Left lung (tissue), 10 donors: ENCODE data around the gene ENTPD1. TPM values are rescaled to one million over a fixed set of nuclear protein-coding genes. Genes with fewer than 3 reads are reported as not detected.

Experiments used
- ATAC-seq: fragments of 200-7000 bp; cut with Tn5 transposase; one replicate; pipeline ENCODE4 v1.9.1; 2020; ENCODE audit warnings: moderate library complexity
- DNase-seq, 4 donors: peaks; one replicate each; pipeline ENCODE4 v3.0.0-alpha.2; 2013 to 2020
- H3K27ac ChIP-seq, 2 donors: fragments of 200-600 bp; sonication (generic) in 1 of 2; one replicate each; pipeline versions ENCODE4 v1.5.0 to v1.8.0; 2020 to 2021
- H3K27me3 ChIP-seq, 2 donors: fragments of 200-600 bp; sonication (generic) in 1 of 2; one replicate each; pipeline versions ENCODE4 v1.5.0 to v1.8.0; 2020 to 2021
- H3K36me3 ChIP-seq, 2 donors: fragments of 200-600 bp; sonication (generic) in 1 of 2; one replicate each; pipeline versions ENCODE4 v1.5.0 to v1.8.0; 2020 to 2021
- H3K4me1 ChIP-seq, 2 donors: fragments of 200-600 bp; one replicate each; pipeline ENCODE4 v1.8.0; 2021
- H3K4me3 ChIP-seq, 2 donors: fragments of 200-600 bp; sonication (generic) in 1 of 2; one replicate each; pipeline versions ENCODE4 v1.5.0 to v1.8.0; 2020 to 2021; ENCODE audit warnings: mild to moderate bottlenecking in 1 of 2
- H3K9me3 ChIP-seq, 2 donors: fragments of 200-600 bp; sonication (generic) in 1 of 2; one replicate each; pipeline versions ENCODE4 v1.5.0 to v1.8.0; 2020 to 2021
- intact Hi-C, 2 donors: fragments of 100-400 bp; cut with DNase I; formaldehyde crosslinking; loops; one replicate each; pipeline versions ENCODE4 v1.11.2 to v1.14.2; 2022
- polyA plus RNA-seq, 6 donors: library from polyadenylated mRNA; unstranded; fragments of 120-200 nt; gene quantifications; one replicate each; pipeline ENCODE4 v1.2.1, GENCODE V29; 2013; ENCODE audit not compliant: insufficient read length in 6 of 6
- total RNA-seq, 2 donors: library from RNA; stranded (reverse); fragmentation: NEBNext Ultra II Directional; extraction: Animal tissue kit (Norgen Biotek cat#: 25700); gene quantifications; one replicate each; pipeline ENCODE4 v1.2.1, GENCODE V29; 2021
- TF ChIP-seq, protein P1 (sequence below), 2 donors: fragments of 200-600 bp; sonication (generic) in 1 of 2; IDR thresholded peaks; one replicate each; pipeline versions ENCODE4 v1.5.0 to v1.8.0; 2021; ENCODE audit warnings: antibody characterized with exemption in 2 of 2
- donor health status: DM: no; HTN: yes; CAD: no.
- donor health status: DM: no; HTN: no; CAD: no.

The ENTPD1 gene
- total and polyA plus RNA-seq, 8 donors = 20.2 to 37.6 (median 24.5) TPM

DNA sequence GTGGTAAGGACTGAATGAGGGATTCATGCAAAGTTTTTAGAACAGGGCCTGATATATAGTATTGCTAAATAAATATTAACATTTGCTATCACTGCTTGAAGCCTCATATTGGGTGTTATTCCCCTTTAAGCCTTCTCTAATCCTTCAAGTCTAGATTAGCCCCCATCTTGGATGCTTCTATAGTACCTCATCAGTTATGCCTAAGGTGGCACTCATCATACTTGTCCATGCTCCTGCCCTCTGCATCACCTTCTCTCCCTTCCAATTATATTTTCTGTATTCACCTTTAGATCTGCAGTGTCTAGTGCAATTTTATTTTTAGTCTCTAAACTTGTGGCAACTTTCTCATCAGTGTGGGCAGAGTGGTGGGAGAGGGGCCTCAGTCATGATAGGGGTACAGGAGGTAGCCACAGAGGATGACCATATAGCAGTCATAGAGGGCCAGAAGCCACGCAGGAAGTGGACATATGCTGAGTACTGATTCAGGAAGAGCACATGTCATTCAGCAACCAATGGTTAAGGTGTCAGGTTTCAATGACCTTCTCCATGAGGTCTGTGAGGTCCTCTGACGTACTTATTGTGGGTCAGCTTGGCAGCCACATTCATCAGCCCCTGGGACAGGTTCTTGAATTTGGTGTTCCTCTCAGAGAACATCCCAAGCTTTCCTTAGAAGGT lies 2.5 kb downstream of the ENTPD1 start:
- Histone ChIP-seq H3K36me3 (no peaks in the 10 kb centered on the region), H3K9me3 (no peaks in the 10 kb centered on the region), H3K4me1 (peaks cover 0 to 58% of the 10 kb centered on the region in 2 donors), H3K27me3 (no peaks in the 10 kb centered on the region), H3K27ac (peak overlapping the region; percentile 44 to 91), H3K4me3 (no peak overlapping the region)
- intact Hi-C loops = no loop called here
- TF ChIP-seq, protein P1, sequence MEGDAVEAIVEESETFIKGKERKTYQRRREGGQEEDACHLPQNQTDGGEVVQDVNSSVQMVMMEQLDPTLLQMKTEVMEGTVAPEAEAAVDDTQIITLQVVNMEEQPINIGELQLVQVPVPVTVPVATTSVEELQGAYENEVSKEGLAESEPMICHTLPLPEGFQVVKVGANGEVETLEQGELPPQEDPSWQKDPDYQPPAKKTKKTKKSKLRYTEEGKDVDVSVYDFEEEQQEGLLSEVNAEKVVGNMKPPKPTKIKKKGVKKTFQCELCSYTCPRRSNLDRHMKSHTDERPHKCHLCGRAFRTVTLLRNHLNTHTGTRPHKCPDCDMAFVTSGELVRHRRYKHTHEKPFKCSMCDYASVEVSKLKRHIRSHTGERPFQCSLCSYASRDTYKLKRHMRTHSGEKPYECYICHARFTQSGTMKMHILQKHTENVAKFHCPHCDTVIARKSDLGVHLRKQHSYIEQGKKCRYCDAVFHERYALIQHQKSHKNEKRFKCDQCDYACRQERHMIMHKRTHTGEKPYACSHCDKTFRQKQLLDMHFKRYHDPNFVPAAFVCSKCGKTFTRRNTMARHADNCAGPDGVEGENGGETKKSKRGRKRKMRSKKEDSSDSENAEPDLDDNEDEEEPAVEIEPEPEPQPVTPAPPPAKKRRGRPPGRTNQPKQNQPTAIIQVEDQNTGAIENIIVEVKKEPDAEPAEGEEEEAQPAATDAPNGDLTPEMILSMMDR (IDR thresholded peaks at IDR 0.05) = no peak
- no peak for ATAC-seq
- no peak for DNase-seq

DNA sequence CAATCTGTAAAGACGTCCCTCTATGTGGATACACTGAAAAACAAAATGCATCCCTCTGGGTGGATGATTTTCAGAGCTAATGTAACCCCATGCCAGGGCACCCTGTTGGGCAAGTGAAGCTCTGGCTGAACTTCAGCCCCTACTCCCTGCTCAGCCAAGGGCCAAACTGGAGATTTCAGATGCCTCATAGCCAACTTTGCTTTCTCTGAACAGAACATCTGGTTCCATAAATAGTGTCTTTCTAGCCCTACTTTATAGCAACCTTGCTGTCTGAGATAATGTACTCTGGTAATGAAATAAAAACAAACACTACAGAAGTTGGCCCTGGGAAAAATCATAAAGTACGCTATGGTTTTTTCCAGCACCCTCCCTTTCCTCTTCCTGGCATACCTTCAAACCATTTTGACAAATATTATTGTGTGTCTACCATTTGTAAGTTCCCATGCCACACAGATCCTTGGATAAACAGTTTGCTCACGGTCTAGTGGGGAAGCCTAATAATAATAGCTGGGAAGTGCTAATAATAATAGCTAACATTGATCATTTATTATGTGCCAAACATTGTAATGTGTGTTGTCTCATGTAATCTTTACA lies 3.4 kb downstream of the ENTPD1 start:
- intact Hi-C loops = no loop called here
- Histone ChIP-seq H3K4me1 (peaks cover 0 to 58% of the 10 kb centered on the region in 2 donors), H3K36me3 (no peaks in the 10 kb centered on the region), H3K27ac (peak overlapping the region; percentile 44 to 91), H3K4me3 (no peak overlapping the region), H3K9me3 (no peaks in the 10 kb centered on the region), H3K27me3 (no peaks in the 10 kb centered on the region)
- ATAC-seq = no peak
- no peak for DNase-seq
- TF ChIP-seq, protein P1 (IDR thresholded peaks at IDR 0.05) = no peak

DNA sequence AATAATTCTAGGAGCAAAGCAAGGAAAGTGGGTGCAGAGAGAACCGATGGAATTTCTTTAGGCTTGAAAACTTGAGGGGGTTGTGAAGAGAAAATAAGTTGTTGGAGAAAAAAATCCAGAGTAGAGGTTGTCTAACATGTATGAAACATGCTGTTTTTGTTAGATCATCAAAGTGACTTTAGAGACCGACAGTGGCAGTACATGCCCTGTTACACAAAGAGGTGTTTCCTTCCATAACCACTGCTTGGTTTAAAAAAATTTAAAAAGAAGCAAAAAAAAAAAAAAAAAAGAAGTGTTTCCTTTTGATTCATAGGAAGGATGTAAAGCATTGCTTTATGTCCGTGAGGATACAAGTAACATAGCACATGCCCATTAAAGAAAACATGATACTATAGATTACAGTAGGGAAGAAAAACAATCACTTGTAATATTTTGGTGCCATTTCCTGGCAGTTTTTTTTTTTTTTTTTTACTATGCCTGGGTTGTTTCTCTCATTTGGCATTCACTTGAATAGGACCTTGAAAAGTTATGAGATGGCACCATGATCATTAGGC lies 6.1 kb downstream of the ENTPD1 start:
- H3K27me3 ChIP-seq = no peaks in the 10 kb centered on the region
- ATAC-seq (no peak), DNase-seq (no peak)
- intact Hi-C loops = no loop called here
- H3K36me3 ChIP-seq = no peaks in the 10 kb centered on the region
- TF ChIP-seq, protein P1 (IDR thresholded peaks at IDR 0.05) = no peak
- no peak overlapping the region for H3K4me3 ChIP-seq
- peaks cover 0 to 49% of the 10 kb centered on the region in 2 donors for H3K4me1 ChIP-seq
- no peaks in the 10 kb centered on the region for H3K9me3 ChIP-seq
- H3K27ac ChIP-seq = peak overlapping the region in 1 of 2 donors; percentile 58

DNA sequence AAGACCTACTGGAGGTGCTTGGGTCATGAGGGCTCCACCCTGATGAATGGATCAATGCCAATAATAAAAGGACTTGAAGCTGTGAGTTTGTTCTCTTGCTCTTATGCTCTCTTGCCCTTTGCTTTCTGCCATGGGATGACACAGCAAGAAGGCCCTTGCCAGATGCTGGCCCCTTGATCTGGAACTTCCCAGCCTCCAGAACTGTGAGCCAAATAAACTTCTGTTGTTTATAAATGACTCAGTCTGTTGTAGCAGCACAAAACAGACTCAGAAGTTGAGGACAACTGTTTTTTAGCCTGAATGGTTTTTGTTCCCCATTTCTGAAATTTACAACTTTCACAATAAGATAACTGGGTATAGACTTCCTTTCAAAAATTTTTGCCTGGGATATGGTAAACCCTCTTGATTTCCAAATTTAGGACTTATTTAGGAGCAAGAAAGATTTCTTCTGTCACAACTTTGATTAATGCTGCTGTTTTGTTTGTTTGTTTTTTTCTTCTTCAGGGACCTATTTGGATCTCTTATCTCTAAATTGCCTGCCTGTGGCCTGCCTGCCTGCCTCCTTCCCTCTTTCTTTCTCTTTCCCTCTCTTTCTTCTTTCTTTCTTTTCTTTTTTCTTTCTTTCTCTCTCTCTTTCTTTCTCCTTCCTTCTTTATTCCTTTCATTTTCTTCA lies 12.1 kb downstream of the ENTPD1 start:
- TF ChIP-seq, protein P1 (IDR thresholded peaks at IDR 0.05) = no peak
- intact Hi-C loops = no loop called here
- Histone ChIP-seq H3K27me3 (no peaks in the 10 kb centered on the region), H3K9me3 (no peaks in the 10 kb centered on the region), H3K27ac (peak overlapping the region; percentile 45 to 88), H3K36me3 (no peaks in the 10 kb centered on the region), H3K4me3 (no peak overlapping the region), H3K4me1 (peaks cover 3 to 39% of the 10 kb centered on the region in 2 donors)
- ATAC-seq = peak; percentile 76
- peak in 1 of 4 donors; percentile 49 for DNase-seq
